CD1c-positive myeloid dendritic cell (primary cell): ENCODE results near the gene CDON.

Experiments
- DNase-seq: peaks from one replicate; pipeline ENCODE4 v3.0.0-alpha.2; 2016; ENCODE audit errors: extremely low spot score

Gene CDON

DNA sequence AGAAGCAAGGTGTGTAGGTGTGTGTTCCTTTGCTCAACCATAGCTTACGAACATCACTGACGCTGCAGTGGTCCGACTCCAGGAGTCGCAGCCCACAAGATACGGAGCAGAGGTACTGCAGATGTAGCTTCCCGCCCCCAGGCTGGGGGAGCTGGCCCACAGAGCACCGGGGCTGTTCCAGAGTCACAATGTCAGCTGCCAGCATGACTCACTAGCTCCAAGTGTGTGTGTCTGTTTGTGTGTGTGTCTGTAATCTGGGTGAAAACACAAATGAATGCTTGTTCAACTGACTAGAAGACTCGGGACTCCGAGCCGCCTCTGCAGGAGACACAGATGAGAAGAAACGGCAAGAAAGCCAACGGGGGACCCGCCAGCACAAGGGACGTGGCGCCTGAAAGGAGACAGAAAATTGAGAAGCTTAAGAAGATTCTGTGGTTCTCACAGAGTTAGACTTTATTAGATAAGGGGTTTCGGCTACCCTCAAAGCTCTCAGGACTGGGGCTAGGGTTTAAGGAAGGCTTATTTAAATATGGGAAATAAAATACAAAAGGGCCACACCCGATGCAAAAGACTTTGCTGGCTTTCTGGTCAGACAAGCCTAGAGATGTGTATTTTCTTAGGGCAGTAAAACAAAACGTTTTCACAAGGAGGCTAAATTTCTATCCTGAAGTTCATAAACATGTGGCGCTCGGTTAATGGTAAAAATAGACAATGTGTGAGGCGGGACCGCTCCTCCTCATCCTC lies 106.1 kb downstream of the CDON start:
- no peak for DNase-seq

DNA sequence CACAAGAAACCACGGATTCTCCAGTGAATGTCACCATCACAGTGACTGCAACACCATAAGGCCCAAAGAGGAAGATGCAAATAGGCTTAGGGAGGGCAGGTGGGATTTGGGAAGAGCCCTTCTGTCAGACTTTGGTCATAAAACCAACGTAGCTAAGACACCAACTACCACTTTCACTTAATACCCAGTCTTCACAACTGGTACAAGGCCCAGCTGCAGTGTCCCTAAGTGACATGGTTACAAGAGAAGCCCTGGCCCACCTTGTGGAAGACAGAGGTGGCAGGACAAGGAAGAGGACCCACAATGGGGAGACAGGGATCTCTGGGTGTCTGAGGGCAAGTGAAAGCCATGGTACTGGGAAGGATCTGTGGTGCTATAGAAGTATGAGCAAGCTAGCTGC lies 106.8 kb downstream of the CDON start:
- no peak for DNase-seq

DNA sequence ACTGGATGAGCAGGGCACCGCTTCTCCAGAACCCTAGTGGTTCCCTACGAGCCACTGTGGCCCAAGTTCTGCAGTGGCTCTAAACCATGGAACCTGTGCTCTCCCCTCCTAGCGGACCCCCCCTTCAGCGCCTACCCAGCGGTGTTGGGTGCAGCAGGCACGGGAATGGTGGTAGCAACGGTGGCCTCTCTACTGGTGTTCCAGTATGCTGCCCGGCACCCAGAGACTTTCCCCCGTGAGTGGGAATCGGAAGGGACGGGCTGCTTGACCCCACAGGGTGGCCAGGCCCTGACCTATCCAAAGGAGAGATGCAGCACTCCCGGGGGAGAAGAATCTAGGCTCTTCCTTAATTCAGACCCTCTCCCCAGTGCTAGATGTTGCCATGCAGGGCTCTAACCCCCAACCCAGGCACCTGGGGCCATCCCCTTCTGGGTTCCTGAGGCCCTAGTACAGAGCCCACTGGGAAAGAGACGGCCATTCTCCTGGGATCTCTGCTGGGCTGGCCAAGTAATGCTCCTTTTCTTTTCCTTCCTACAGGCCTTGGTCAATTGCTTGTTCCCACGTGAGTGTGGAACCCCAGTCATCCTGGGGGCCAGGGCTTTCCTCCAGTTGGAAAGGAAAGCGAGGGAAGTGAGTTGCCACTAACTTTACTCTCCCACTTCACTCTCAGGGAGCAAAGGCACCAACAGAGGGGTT lies 107.6 kb downstream of the CDON start:
- no peak for DNase-seq

DNA sequence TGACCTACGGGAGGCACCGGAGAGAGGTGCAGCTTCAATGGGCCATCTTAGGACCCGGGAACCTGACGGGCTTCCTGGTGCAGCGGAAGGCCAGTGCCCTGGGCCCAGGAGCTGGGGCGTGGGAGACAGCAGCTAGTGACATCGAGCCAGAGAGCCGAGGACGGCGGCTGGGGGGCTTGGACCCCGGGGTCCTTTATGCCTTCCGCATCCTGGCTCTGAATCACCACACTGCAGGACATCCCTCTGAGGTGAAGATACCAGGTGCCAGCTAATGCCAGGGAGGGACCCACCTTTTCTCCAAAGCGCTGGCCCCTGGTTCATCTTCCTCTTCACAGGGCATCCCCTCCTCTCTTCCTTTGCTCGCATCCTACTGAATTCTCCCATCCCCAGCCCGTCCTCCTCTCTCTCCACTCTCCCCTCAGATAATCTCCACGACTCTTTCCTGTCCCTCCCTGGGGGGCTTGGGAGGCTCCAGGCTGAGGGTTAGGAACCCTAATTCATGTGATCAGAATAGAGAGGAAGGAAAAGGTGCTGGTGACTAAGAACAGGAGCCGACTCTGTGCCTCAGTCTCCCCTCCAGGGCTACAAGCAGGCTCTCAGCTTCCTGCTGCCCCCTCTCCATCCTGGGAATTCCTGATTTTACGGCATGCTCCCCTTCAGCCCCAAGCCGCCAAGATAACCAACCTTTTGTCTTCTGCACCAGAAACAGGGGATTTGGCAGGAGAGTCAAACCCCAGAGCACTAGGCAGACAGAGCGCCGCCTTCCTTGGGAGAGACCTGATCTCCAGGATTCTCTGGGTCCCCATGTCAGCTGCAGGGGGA lies 108.3 kb downstream of the CDON start:
- no peak for DNase-seq

DNA sequence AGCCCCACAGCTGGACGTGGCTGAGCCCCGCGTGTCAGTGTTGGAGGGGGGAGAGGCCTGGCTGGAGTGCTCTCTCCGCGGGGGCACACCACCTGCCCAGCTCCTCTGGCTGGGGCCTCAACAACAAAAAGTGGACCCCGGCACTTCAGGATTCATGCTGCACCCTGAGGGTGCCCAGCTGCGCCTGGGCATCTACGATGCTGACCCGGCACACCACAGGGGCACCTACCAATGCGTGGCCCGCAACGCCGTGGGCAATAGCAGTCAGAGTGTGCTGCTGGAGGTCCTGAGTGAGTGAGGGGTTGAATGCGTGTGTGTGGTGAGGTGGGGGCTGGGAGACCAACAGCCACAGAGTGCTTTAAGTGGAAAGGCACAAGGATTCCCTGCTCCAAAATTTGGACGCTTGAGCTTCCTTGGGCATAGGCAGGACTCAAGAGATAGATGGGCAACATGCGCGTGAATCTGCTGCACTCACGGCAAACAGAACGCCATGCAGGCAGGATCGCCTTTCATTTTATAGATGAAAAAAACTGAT lies 109.2 kb downstream of the CDON start:
- no peak for DNase-seq

DNA sequence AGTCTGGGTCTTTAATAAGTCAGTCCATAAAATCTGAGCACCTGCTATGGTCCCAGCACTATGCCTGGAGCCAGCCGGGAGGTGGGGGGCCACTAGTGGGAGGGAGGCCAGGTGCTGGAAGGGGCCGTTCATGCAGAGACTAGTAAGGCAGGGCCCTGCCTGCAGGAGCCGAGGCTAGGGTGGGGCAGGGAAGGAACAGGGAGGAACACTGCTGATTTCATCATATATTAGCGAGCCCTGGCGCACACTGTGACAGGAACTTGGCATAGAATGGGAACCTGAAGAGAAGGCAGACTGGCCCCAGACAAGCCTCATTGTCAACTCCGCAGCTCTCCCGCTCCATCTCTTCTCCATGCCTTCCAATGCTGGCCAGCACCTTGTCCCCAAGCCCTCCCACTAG lies 109.7 kb downstream of the CDON start:
- no peak for DNase-seq

DNA sequence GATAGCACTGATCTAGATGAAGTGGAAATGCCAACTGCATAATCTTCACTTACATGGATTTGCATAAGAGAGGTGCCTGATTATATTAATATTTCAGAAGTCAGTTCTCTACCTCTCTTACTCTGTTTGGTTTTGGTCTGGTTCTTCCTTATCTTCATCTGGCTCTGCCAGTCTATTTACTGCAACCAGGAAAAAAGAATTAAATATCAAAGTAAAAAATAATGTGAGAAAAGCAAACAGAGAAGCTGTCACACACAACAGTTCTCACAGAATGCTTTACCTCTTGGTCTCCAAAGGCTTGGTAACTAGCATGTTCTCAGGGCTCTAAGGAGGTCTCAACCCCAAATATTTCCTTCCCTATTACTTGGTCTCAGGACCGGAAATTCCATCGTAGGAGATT lies 110.1 kb downstream of the CDON start:
- no peak for DNase-seq

DNA sequence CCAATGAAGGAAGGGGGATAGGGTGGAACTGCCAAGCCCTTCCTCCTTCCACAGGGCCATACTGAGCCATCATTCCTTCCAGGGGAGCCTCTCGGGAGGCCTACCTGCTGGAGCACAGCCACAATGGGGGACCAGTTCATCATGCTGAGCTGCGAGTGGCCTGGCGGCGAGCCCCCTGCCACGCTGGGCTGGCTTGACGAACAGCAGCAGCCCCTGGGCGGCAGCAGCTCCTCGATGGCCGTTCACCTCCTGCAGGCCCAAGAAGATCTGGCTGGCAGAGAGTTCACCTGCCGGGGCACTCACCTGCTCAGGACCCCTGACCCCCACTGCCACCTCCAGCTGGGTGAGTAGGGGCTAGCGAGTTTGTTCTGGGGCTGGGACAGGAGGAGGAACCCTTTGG lies 110.9 kb downstream of the CDON start:
- DNase-seq, result no peak

DNA sequence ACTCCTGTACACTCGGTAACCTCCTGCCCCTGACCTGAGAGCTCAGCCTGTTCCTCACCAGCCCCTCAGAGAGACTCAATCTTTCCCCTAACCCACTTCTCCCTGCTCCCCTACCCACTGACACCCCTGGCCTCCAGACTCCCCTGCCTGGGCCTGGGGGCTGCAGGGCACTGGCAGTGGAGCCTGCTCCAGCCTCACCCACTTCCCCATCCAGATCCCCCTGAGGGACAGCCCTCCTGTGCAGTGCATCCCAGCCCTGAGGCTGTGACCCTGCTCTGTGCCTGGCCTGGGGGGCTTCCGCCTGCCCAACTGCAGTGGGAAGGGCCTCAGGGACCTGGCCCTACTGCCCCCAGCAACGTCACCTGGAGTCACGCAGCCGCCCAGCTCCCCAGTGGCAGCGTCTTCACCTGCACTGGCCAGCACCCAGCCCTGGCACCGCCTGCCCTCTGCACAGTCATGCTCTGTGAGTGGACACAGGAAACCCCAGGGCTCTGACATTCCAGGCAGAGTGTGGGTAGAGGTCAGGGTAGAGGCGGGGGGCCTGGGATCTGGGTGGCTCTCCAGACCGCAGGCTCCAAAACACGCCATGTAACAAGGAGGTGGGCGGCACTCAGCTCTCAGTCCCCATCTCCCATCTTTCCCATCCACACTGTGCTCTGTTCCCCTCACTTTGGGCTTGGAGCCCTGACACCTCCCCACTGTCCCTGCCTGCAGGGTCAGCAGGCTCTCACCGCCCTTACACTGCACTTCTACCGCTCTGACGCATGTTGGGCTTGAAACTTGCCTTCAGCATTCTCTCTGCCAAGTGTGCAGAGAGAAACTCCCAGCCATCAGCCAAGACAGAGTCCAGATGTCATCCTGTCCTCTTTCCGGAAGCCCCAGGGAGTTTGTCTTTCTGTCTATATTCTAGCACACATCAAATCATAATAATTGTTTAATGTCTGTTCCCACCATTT lies 111.7 kb downstream of the CDON start:
- no peak for DNase-seq

DNA sequence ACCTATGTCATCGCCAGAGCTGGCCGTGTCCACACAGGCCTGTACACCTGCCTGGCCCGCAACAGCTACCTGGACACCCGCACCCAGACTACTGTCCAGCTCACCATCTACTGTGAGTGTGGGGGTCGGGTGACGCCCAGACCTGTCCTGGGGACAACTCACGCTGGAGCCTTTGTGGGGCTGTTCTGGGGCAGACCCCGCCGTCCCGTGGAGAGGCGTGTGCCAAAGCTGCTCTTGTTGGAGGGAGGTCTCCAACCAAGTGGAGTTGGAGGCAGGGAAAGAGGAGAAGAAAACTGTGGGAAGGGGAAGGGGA lies 112.5 kb downstream of the CDON start:
- DNase-seq, result no peak

DNA sequence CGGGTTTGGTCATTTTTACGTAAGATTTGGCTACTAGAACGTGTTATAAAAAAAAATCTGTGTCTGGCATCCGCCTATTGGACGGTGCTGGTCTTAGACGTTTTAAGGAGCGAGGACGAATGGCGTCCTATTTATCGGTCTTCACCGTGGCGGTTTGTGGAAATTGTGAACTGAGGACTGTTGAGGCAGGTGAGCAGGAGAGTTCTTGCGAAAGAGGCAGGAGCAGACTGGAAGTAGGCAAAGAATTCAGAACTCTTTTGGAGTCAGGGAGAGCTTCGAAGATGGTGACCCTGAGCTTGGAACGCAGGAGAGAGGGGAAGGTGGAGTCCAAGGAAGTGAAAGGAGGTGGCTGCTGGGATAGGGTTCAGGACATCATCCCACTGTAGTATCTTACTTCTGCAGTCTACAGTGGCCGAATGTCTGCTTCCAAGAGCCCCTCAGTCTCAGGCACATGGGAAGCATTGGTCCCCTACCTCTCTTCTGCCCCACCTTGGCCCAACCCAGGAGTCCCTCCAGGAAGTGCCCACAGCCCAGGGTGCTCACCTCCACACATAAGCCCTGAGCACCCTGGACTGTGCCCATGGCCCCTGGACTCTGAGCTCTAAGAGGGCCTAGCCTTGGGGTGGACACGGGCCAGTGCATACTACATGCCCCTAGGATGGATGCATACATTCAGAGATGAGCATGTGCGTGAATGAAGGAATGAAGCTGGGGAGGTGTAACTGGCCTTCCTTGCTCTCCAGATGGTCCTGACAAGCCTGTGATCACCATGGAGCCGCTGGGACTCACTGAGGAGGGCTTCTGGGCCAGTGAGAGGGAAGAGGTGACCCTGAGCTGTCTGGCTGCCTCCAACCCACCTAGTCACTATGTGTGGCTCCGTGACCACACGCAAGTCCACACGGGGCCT lies 113.1 kb downstream of the CDON start:
- no peak for DNase-seq

DNA sequence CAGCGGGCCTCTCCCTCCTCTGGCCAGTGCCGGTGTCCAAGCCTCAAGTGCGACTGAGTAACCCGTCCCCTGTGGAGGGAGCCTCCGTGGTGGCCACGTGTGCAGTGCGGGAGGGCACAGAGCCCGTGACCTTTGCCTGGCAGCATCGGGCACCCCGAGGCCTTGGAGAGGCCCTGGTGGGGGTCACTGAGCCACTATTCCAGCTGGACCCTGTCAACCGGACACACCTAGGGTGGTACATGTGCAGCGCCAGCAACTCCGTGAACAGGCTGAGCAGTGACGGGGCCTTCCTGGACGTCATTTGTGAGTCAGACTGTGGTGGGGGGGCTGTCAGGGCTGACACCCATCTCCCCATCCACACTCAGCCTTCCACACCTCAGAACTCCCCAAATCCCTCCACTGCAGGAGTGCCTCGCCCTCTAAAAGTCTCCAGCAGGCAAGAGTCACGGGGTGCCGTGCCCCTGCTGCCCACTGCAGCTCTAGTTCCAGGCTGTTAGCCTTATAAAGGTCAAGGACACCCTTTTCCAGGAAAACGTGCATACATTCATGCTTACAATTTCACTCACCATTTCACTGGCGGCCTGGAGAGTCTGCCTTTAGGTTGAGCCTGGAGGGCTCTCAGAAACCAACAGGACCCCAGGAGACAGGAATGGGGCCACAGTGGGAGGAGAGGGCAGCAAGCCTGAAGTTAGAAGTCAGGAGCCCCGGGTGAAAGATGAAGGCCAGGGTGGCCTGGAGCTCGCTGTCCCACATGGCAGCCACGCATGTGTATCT lies 114.2 kb downstream of the CDON start:
- DNase-seq, result no peak

DNA sequence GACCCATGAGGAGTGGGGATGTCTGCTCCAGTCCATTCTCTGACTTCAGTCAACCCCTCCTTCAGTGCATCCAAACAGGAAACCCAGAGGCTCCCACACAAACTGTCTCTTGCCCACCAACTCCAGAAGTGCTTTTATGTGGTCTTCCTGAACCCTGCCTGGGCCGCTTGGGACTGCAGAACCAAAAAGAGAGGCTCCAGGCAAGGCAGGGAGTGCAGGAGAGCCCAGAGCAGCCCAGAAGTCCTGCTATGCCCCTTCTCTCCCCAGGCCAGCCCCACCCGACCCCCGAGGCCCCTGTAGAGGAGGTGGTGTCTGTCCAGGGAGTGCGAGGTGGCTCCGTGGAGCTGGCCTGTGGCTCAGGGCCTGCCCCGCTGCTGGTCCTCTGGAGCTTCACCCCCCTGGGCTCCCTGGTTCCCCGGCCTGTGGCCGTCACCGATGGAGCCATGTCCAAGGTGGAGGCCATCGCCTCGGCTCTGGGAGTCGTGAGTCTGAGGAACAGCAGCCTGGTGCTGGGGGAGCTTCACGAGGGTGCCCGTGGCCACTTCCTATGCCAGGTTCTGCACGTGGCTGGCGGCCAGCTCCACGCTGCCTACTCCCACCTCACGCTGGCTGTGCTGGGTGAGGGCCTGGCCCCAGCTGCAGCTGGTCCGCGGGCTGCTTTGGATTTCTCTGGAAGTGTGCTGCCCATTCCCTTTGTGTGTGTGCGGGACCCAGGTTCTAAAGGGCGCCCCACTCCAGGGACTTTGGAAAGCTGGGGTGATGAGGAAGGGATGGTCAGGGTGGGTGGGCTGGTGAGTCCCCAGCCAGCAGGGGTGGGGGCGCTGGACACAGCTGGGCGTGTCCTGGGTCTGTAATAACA lies 115.0 kb downstream of the CDON start:
- no peak for DNase-seq

DNA sequence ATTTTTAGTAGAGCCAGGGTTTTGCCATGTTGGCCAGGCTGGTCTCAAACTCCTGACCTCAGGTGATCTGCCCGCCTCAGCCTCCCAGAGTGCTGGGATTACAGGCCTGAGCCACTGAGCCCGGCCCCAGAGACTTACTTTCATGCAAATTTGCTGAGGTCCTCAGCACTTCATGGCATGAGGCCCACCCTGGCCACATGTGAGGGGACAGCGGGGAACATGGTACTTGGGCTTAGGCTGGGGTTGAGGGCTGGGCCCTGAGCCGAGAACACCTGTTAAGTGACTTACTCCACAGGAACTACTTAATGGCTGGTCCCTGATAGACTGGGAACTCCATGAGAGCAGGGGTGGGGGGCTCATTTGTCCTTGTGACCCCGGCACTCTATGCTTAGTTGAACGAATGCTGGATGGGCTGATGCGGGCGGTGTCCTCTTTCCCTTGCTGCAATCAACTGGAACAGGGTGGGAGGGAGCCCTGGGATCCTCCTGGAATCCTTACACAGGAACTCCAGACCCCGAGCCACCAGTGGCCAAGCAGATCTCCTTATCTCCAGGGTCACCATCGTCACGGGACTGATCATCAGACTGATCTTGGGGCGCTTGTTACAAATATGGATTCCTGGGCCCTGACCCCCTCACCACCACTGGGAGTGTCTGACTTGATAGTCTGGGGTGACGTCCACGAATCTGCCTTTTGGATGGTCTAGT lies 115.8 kb downstream of the CDON start:
- DNase-seq, result no peak

DNA sequence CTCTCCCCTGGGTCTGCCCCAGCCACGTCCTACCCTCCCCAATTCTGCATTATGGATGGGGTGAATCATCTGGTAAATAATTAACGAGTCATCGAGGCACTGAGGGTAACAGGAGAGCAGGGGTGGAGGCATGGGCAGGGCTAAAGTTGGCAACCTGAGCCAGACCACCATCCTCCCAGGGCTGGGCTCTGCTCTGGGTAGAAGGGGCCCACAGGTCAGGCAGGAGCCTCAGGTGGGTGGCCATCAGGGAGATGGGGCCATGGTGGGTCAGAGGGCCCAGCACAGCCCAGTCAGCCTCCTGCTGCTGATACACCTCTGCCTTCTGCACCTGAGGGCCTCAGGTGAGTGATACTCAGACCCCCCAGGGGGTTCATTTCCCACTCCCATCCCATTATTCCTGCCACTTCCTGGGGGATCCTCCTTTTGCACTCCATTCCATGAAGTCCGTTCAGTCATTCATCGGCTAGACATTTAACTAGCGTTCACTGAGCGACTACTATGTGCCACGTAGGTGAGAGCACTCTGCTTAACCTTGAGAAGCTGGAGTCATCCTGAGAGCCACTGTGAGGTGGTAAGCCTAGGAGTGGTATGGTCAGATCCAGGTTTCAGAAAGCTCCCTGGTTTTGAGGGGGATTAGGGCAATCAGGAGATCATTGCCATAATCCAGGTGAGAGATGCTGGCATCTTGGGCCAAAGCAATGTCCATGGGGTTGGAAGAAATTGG lies 116.7 kb downstream of the CDON start, which contains the start of gene VSIG10L2:
Gene VSIG10L2, plus strand, starts transcription at position 248 of the 724 bp plus-strand sequence. Its CDS starts 12 bp downstream, at position 260.
- DNase-seq, result no peak

DNA sequence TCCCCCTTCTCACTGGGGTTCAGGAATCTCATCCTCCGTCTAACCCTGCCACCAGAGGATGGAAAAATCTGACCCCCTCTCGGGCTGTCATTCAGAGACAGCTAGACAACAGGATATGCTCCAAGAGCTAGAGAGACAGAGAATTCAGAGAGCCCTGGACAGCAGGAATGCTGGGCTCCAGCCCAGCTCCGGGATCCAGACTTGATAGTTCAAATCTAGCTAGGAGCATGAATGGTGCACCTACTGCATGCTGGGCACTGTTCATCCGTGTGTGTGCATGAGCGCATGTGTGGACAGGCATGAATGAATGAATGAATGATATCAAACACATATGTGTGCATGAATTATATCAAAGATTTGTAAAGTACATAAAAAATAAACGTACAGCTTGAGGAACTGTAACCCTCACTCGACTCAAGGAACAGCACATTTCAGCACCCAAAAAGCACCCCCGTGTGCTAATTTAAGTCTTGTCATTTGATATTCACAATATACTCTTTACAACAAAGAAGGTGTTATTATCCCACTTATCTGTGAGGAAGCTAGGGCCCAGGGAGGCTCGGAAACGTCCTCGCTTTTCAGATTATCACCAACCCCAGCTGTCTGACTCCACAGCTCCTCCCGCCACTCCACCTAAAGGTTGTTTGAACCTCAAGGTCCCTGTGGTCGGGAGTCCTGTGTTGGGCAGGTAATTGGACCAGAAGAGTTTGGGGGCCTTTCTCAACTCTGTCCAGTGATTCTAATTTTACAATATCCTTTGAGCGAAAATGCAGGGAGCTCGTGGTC lies 117.5 kb downstream of the CDON start:
- DNase-seq, result no peak
